MCF 10A (cell line): Measurements from ENCODE around the gene MINK1. TPM values are rescaled to one million over a fixed set of nuclear protein-coding genes. Genes with fewer than 3 reads are reported as not detected.
A peak's percentile ranks its signal among the peaks of the same experiment; 100 is the strongest.
"Not testable (repeated sequence)": the region's sequence is repeated elsewhere in the genome, so short reads cannot be mapped to it uniquely, and the experiment has no call there.

Experiments used
- BruUV-seq: library from RNA; stranded (reverse); fragments of 400-500 nt; replicated peaks from 2 replicates; lab custom pipeline; 2021; lab: Mats Ljungman, UMichigan
- CTCF ChIA-PET: fragments of 300-600 bp; sonication (Branson Sonifier 250); formaldehyde crosslinking; extraction: SDS; loops from one replicate; lab custom pipeline; 2021; ENCODE audit warnings: antibody characterized with exemption, inconsistent platforms; lab: Yijun Ruan, JAX
- POLR2A ChIA-PET: fragments of 300-600, 350-650 bp; sonication (Branson Sonifier 250); formaldehyde crosslinking; extraction: SDS; loops from one replicate; lab custom pipeline; 2020; ENCODE audit warnings: antibody characterized with exemption, inconsistent platforms; lab: Yijun Ruan, JAX
- DNase-seq: peaks from one replicate; pipeline ENCODE4 v3.0.0-alpha.2; 2018; ENCODE audit not compliant: unreplicated experiment
- H3K27ac Mint-ChIP-seq: one replicate; pipeline ENCODE4 v1.8.0; 2022; ENCODE audit warnings: mild to moderate bottlenecking, low read depth, mixed read lengths; ENCODE audit not compliant: unreplicated experiment
- H3K27me3 Mint-ChIP-seq: one replicate; pipeline ENCODE4 v1.8.0; 2022; ENCODE audit warnings: mixed read lengths; ENCODE audit not compliant: insufficient read depth, unreplicated experiment
- H3K36me3 Mint-ChIP-seq: one replicate; pipeline ENCODE4 v1.8.0; 2022; ENCODE audit warnings: mild to moderate bottlenecking, moderate library complexity, mixed read lengths; ENCODE audit not compliant: insufficient read depth, unreplicated experiment
- H3K4me1 Mint-ChIP-seq: one replicate; pipeline ENCODE4 v1.8.0; 2022; ENCODE audit warnings: mixed read lengths; ENCODE audit not compliant: insufficient read depth, unreplicated experiment
- H3K4me3 Mint-ChIP-seq: one replicate; pipeline ENCODE4 v1.8.0; 2022; ENCODE audit warnings: mild to moderate bottlenecking, moderate library complexity, mixed read lengths; ENCODE audit not compliant: unreplicated experiment
- H3K9me3 Mint-ChIP-seq: one replicate; pipeline ENCODE4 v1.8.0; 2022; ENCODE audit warnings: mixed read lengths; ENCODE audit not compliant: unreplicated experiment
- intact Hi-C: fragments of 100-400 bp; cut with micrococcal nuclease; formaldehyde crosslinking; loops from 2 replicates; pipeline ENCODE4 v1.14.1; 2022
- total RNA-seq: library from RNA; stranded (reverse); gene quantifications from 2 replicates; pipeline ENCODE4 v1.2.3, GENCODE V29; 2022
- TF ChIP-seq, protein P1 (sequence below): fragments of 200-600 bp; IDR thresholded peaks from one replicate; pipeline ENCODE4 v1.8.0; 2022; ENCODE audit warnings: antibody characterized with exemption, mild to moderate bottlenecking; ENCODE audit not compliant: unreplicated experiment

The MINK1 gene
- total RNA-seq, 1 experiment from 2014 or later = 124 TPM

DNA sequence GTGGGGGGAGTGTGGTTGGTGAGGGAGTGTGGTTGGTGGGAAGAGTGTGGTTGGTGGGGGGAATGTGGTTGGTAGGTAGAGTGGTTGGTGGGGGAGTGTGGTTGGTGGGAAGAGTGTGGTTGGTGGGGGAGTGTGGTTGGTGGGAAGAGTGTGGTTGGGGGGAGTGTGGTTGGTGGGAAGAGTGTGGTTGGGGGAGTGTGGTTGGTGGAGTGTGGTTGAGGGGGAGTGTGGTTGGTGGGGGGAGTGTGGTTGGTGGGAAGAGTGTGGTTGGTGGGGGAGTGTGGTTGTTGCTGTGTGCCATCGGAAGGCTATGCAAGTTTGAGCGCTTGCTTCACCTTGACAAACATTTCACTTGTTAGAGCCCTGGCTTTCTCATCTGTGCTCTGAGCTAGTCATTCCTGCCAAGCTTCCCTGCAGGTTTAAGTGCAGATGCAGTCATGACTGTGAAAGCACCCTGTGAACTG lies 20.1 kb downstream of the MINK1 start:
- no TSS peak for BruUV-seq
- H3K9me3 Mint-ChIP-seq = no peaks in the 10 kb centered on the region
- TF ChIP-seq, protein P1, sequence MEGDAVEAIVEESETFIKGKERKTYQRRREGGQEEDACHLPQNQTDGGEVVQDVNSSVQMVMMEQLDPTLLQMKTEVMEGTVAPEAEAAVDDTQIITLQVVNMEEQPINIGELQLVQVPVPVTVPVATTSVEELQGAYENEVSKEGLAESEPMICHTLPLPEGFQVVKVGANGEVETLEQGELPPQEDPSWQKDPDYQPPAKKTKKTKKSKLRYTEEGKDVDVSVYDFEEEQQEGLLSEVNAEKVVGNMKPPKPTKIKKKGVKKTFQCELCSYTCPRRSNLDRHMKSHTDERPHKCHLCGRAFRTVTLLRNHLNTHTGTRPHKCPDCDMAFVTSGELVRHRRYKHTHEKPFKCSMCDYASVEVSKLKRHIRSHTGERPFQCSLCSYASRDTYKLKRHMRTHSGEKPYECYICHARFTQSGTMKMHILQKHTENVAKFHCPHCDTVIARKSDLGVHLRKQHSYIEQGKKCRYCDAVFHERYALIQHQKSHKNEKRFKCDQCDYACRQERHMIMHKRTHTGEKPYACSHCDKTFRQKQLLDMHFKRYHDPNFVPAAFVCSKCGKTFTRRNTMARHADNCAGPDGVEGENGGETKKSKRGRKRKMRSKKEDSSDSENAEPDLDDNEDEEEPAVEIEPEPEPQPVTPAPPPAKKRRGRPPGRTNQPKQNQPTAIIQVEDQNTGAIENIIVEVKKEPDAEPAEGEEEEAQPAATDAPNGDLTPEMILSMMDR = no peak
- peaks cover 76% of the 10 kb centered on the region for H3K4me1 Mint-ChIP-seq
- peak overlapping the region; percentile 85 for H3K27ac Mint-ChIP-seq
- ChIA-PET CTCF (no interaction called here), POLR2A (interaction anchor here (0.7 to 13.6 kb wide), 5 partner anchors 13 to 65 kb away, joined by 3 to 211 read pairs (median 3); partner anchors contain the start of genes GLTPD2 and MINK1)
- peak; percentile 58 for DNase-seq
- H3K36me3 Mint-ChIP-seq = peaks cover 29% of the 10 kb centered on the region
- H3K4me3 Mint-ChIP-seq = no peak overlapping the region
- no peaks in the 10 kb centered on the region for H3K27me3 Mint-ChIP-seq
- intact Hi-C loops = no loop called here

GRCh38 chr17:4854111-4854681 lies 21.1 kb downstream of the MINK1 start:
- peak; percentile 94 for DNase-seq
- no TSS peak for BruUV-seq
- CTCF ChIA-PET = interaction anchor here (1.9 kb wide), 1 partner anchor 64 kb away, joined by 7 read pairs; no protein-coding TSS in a partner anchor

DNA sequence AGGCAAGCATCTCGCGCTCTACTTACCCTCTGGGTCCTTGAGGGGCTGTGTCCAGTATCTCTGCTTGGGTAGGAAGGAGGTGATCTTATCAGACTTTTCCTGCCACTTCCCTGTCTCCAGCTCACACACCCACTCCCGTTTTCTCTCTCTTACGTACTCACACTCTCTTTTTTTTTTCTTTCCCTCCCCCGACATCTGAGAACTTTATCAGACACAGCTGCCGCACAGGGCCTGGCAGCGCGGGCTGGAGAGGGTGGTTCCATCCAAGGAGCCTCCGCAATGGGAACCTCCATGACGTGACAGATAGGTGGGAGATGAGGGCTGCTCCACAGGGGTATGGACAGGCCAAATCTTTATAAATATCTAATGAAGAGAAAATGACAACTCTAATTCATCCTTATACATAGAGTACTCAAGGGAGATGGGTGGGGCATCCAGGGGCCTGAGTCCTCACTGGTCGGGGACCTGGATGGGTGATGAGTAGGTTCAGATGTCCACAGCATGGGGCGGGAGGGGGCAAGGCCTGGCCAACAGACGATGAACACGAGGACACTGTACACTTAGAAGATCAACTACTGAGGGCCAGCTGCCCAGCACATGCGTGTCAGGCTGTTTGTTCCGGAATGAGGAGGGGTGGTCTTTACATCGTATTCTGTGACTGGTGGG lies 23.3 kb downstream of the MINK1 start:
- no peak for DNase-seq
- peak overlapping the region; percentile 85 for H3K27ac Mint-ChIP-seq
- BruUV-seq = no TSS peak
- H3K4me3 Mint-ChIP-seq = no peak overlapping the region
- CTCF ChIA-PET = interaction anchor here (0.5 kb wide), 1 partner anchor 24 kb away, joined by 4 read pairs; no protein-coding TSS in a partner anchor
- TF ChIP-seq, protein P1 = no peak
- POLR2A ChIA-PET = interaction anchor here (1.4 to 3.5 kb wide), 2 partner anchors 12 to 21 kb away, joined by 4 to 50 read pairs; partner anchors contain the start of gene MINK1
- intact Hi-C loops = no loop called here
- H3K4me1 Mint-ChIP-seq = peaks cover 66% of the 10 kb centered on the region
- H3K9me3 Mint-ChIP-seq = no peaks in the 10 kb centered on the region
- H3K36me3 Mint-ChIP-seq = peaks cover 55% of the 10 kb centered on the region
- no peaks in the 10 kb centered on the region for H3K27me3 Mint-ChIP-seq

More at GRCh38 chr17:4854111-4854681, 21.1 kb downstream of the MINK1 start:
- H3K27me3 Mint-ChIP-seq = no peaks in the 10 kb centered on the region
- peak overlapping the region; percentile 85 for H3K27ac Mint-ChIP-seq
- H3K9me3 Mint-ChIP-seq = no peaks in the 10 kb centered on the region
- peaks cover 80% of the 10 kb centered on the region for H3K4me1 Mint-ChIP-seq
- H3K36me3 Mint-ChIP-seq = peaks cover 34% of the 10 kb centered on the region
- TF ChIP-seq, protein P1 = no peak
- H3K4me3 Mint-ChIP-seq = peak overlapping the region; percentile 44
- POLR2A ChIA-PET = interaction anchor here (0.5 to 13.6 kb wide), 7 partner anchors 11 to 64 kb away, joined by 3 to 211 read pairs (median 4); partner anchors contain the start of genes MINK1 and PSMB6
- intact Hi-C loops = no loop called here

- TF ChIP-seq, protein P1 = no peak
- H3K4me3 Mint-ChIP-seq = no peak overlapping the region
- ChIA-PET CTCF (interaction anchor here (0.5 to 0.8 kb wide), 2 partner anchors 23 to 38 kb away, joined by 3 to 4 read pairs; no protein-coding TSS in a partner anchor), POLR2A (interaction anchor here (0.6 to 5.6 kb wide), 5 partner anchors 7 to 147 kb away, joined by 3 to 94 read pairs (median 4); partner anchors contain the start of genes ARRB2, MINK1 and PLD2)
- no peaks in the 10 kb centered on the region for H3K9me3 Mint-ChIP-seq
- H3K36me3 Mint-ChIP-seq = peaks cover 59% of the 10 kb centered on the region
- no TSS peak for BruUV-seq
- no peak for DNase-seq
- H3K27ac Mint-ChIP-seq = peak overlapping the region; percentile 85
- H3K27me3 Mint-ChIP-seq = no peaks in the 10 kb centered on the region
- H3K4me1 Mint-ChIP-seq = peaks cover 61% of the 10 kb centered on the region
- intact Hi-C loops = no loop called here
Measured at GRCh38 chr17:4856937-4857314, 23.8 kb downstream of the MINK1 start.

DNA sequence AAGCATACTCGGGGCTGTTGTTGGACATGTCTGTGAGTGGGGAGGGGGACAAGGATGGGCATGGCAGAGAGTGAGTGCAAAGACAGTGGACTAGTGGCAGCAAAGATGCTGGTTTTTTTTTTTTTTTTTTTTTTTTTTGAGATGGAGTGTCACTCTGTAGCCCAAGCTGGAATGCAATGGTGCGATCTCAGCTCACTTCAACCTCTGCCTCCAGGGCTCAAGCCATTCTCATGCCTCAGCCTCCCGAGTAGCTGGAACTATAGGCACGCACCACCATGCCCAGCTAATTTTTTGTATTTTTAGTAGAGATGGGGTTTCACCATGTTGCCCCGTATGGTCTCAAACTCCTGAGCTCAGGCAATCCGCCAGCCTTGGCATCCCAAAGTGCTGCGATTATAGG lies 24.2 kb downstream of the MINK1 start:
- POLR2A ChIA-PET = interaction anchor here (0.6 to 5.6 kb wide), 7 partner anchors 7 to 147 kb away, joined by 3 to 94 read pairs (median 14); partner anchors contain the start of genes ARRB2, GLTPD2, MINK1 and PLD2
- H3K9me3 Mint-ChIP-seq, BruUV-seq, intact Hi-C loops, H3K27me3 Mint-ChIP-seq, H3K4me3 Mint-ChIP-seq, DNase-seq: not testable (repeated sequence)
- CTCF ChIA-PET = interaction anchor here (0.6 to 2.2 kb wide), 6 partner anchors 10 to 206 kb away, joined by 3 to 5 read pairs (median 4); no protein-coding TSS in a partner anchor
- peaks cover 59% of the 10 kb centered on the region for H3K36me3 Mint-ChIP-seq
- peak overlapping the region; percentile 89 for H3K27ac Mint-ChIP-seq
- H3K4me1 Mint-ChIP-seq = peaks cover 56% of the 10 kb centered on the region
